Right atrium auricular region (tissue), 2 donors: Measurements from ENCODE around the gene CNTN4. TPM values are rescaled to one million over a fixed set of nuclear protein-coding genes. Genes with fewer than 3 reads are reported as not detected.

ENCODE experiments used
- DNase-seq: peaks from one replicate; pipeline ENCODE4 v3.0.0-alpha.2; 2019; ENCODE audit warnings: low spot score
- H3K27ac ChIP-seq, 2 donors: fragments of 200-600 bp; sonication (generic); 1 replicate in 1 of 2; 2 replicates in 1 of 2; pipeline ENCODE4 v1.5.1; 2016 to 2019
- H3K27me3 ChIP-seq, 2 donors: fragments of 200-600 bp; sonication (generic); one replicate each; pipeline versions ENCODE4 v1.5.1 to v1.6.0; 2017 to 2019
- H3K36me3 ChIP-seq: fragments of 200-600 bp; sonication (generic); one replicate; pipeline ENCODE4 v1.5.1; 2016
- H3K4me1 ChIP-seq, 2 donors: fragments of 200-600 bp; sonication (generic); one replicate each; pipeline versions ENCODE4 v1.5.1 to v1.6.0; 2017 to 2019
- H3K4me3 ChIP-seq, 2 donors: fragments of 200-600 bp; sonication (generic); 1 replicate in 1 of 2; 2 replicates in 1 of 2; pipeline ENCODE4 v1.5.1; 2017 to 2019; ENCODE audit warnings: mild to moderate bottlenecking in 1 of 2, moderate library complexity in 1 of 2
- H3K9me3 ChIP-seq, 2 donors: fragments of 200-600 bp; sonication (generic); one replicate each; pipeline ENCODE4 v1.5.1; 2019
- CTCF ChIP-seq, 2 donors: fragments of 200-600 bp; sonication (generic); IDR thresholded peaks; one replicate each; pipeline ENCODE4 v1.5.1; 2019; ENCODE audit warnings: antibody characterized with exemption in 2 of 2
- total RNA-seq, 2 donors: library from RNA; depleted of rRNA; stranded (reverse); fragments of >200 nt; gene quantifications; one replicate each; pipeline ENCODE4 v1.1.0, GENCODE V29; 2016

The CNTN4 gene
- total RNA-seq, 2 donors from 2014 or later: 5.3 to 5.7 TPM

DNA sequence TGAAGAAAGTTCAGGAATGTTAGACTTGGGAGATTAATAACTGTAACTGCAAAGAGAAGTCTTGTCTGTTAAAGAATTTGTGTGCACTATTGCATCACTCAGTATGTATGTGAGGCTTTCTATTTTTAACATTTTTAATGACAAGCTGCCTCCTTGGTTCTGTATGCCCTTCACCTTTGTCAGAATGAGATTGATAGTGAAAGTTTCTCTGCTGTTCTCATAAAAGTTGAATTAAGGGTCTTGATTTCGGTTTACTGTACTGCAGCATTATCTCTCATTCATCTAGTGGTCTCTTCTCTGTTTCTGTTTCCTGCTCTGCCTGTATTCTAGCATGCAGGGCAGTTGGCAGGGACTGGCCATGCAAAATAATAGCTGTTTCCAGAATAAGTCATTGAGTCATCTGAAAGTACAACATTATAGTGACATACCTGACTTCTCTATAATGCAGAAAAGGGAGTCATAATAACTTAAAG lies 556.6 kb downstream of the CNTN4 start:
- H3K4me1 ChIP-seq: no peaks in the 10 kb centered on the region
- H3K36me3 ChIP-seq: no peaks in the 10 kb centered on the region
- no peaks in the 10 kb centered on the region for H3K27me3 ChIP-seq
- no peak overlapping the region for H3K27ac ChIP-seq
- no peak for DNase-seq
- no peaks in the 10 kb centered on the region for H3K9me3 ChIP-seq
- H3K4me3 ChIP-seq: no peak overlapping the region
- no peak for TF ChIP-seq CTCF (IDR thresholded peaks at IDR 0.05)

DNA sequence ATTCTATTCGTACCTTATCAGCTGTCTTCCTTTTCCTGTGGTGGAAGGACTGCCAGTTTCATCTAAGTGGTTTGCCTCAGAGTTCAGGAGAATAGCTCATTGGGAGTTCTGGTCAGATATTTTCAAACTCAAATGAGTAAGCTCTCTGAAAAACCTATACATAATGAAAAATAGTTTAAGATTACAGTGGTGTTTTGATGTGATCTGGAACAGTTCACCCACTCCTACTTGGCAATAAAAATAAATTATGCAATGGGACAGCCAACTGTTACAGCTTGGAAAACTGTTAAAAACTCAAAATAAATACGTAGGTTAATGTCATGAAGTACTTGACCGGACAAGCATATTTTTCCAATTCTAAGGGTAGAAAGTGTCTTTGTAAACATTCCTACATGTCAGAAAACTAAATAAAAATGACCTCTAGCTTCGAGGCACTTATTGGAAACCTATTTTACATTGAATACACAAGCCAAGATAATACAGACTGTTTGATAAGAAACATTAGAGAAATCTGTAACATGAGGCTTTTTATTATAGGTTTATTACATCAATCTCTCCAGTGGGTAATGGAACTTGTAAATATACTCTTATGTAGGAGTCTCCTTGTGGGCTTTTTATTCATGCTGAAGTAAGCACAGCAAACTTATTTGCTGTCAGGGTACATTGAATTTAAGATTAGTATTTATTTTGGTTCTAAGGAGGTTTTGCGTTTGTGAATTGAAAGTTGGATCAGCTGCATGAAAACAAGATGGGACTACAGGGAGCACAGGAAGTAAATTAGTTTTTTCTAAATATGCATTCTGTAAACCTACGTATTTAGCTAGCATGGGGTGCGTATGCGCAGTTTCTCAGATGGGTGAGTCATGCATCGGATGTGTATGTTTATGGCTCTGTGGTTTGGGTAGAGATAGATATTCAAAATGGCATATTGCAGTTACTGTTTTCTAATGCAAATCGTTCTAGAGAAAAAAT lies 558.4 kb downstream of the CNTN4 start:
- H3K9me3 ChIP-seq: no peaks in the 10 kb centered on the region
- H3K4me3 ChIP-seq: no peak overlapping the region
- DNase-seq: no peak
- no peaks in the 10 kb centered on the region for H3K36me3 ChIP-seq
- H3K27me3 ChIP-seq: no peaks in the 10 kb centered on the region
- no peaks in the 10 kb centered on the region for H3K4me1 ChIP-seq
- no peak overlapping the region for H3K27ac ChIP-seq
- no peak for TF ChIP-seq CTCF (IDR thresholded peaks at IDR 0.05)

DNA sequence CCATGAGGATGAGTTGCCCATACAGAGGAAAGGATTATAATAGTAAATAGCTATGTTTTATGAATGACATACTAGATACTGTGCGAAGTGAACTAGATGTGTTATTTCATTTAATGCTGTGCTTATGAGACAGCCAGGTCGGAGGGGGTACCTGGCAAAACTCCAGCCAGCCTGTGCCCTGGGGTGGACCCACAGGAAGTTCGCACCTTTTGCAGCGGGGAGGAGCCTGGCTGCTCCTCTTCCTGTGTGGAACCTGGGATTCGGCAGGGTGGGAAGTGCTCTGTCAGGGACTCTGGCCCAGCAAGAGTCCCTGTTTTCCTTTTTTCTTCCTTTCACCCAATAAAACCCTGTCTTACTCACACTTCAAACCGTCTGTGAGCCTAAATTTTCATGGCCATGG lies 559.3 kb downstream of the CNTN4 start:
- no peak for DNase-seq
- no peak for TF ChIP-seq CTCF (IDR thresholded peaks at IDR 0.05)

DNA sequence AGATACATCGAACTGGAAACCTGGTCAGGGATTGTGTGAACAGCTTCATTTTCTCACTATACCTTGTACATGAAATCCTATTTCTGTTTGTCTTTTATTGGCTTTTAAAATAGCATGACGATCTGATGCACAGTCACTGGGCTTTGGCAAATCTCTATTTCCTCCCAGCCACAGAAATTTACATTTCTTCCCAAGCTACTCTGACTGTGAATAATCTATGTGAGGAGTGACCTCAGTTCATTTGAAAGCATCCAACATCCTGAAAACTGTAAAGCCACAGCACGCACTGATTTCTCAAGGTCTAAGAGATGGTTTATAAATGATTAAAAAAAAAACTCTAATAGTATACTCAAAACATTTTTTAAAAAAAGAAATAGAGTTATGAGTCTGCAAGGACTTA lies 561.2 kb downstream of the CNTN4 start:
- H3K9me3 ChIP-seq: no peaks in the 10 kb centered on the region
- no peak overlapping the region for H3K27ac ChIP-seq
- no peaks in the 10 kb centered on the region for H3K36me3 ChIP-seq
- DNase-seq: no peak
- no peaks in the 10 kb centered on the region for H3K4me1 ChIP-seq
- H3K27me3 ChIP-seq: no peaks in the 10 kb centered on the region
- H3K4me3 ChIP-seq: no peak overlapping the region
- no peak for TF ChIP-seq CTCF (IDR thresholded peaks at IDR 0.05)

More for the DNA sequence above, 559.3 kb downstream of the CNTN4 start:
- no peaks in the 10 kb centered on the region for H3K9me3 ChIP-seq
- H3K36me3 ChIP-seq: no peaks in the 10 kb centered on the region
- no peaks in the 10 kb centered on the region for H3K4me1 ChIP-seq
- no peaks in the 10 kb centered on the region for H3K27me3 ChIP-seq
- H3K27ac ChIP-seq: no peak overlapping the region
- H3K4me3 ChIP-seq: no peak overlapping the region

DNA sequence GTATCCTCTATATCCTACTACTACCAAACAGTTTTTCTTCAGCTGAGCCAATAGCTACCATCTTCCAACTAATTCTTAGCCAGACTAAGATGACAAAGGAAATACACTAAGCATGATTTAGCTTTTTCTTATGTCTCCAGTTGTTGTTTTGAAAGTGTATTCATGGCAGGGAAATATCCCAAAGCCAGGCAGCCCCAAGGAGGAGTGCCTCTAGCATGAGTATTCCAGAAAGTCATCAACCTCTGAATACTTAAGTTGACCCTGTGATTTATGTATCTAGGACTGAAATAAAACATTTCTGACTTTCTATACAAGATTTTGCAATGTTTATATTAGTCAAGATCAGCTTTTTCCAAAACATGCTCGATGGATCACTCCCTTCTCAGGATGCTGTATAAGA lies 562.4 kb downstream of the CNTN4 start:
- DNase-seq: no peak
- Histone ChIP-seq H3K36me3 (no peaks in the 10 kb centered on the region), H3K4me3 (no peak overlapping the region), H3K9me3 (no peaks in the 10 kb centered on the region), H3K27me3 (no peaks in the 10 kb centered on the region), H3K27ac (no peak overlapping the region), H3K4me1 (no peaks in the 10 kb centered on the region)
- TF ChIP-seq CTCF (IDR thresholded peaks at IDR 0.05): no peak
